HUDEP-2 (cell line): ENCODE results near the gene NFE2.

Experiments
- DNase-seq, 76 experiments: peaks; one replicate each; lab custom pipeline; 2025; ENCODE audit not compliant: unreplicated experiment in 76 of 76; lab: John Stamatoyannopoulos, UW

Gene NFE2

GRCh38 chr12:54306925-54307741 lies 6.3 kb upstream of the NFE2 start:
- peak in 75 of 76 experiments; percentile 77 to 99 (median 99) for DNase-seq

- DNase-seq: peak in 75 of 76 experiments; percentile 75 to 99 (median 98)
Measured at GRCh38 chr12:54304187-54304810, 3.5 kb upstream of the NFE2 start.

- DNase-seq: no peak
Measured at GRCh38 chr12:54303640-54304039, 2.8 kb upstream of the NFE2 start.

GRCh38 chr12:54301428-54302048 lies 723 bp upstream of the NFE2 start:
- peak in 16 of 76 experiments; percentile 13 to 65 (median 37) for DNase-seq

- peak in 6 of 76 experiments; percentile 18 to 61 (median 48) for DNase-seq
Measured at GRCh38 chr12:54300225-54300731, 537 bp downstream of the NFE2 start.

- DNase-seq: no peak
Measured at GRCh38 chr12:54299515-54300224, 1.1 kb downstream of the NFE2 start.

DNA sequence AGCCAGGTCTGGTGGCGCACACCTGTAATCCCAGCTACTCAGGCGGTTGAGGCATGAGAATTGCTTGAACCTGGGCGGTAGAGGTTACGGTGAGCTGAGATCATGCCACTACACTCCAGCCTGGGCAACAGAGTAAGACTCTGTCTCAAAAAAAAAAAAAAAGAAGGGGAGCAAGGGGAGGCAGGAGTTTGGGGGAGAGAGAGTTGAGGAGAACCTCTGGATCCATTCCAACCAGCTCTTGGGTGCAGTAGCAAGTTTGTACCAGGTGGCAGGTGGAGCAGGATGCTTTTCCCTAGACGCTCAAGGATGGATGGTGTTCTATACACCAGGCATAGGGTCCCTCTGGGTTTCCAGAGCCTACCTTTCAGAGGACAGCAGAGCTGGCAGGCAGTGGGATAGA lies 1.9 kb downstream of the NFE2 start:
- DNase-seq: peak in 25 of 76 experiments; percentile 11 to 53 (median 32)

DNA sequence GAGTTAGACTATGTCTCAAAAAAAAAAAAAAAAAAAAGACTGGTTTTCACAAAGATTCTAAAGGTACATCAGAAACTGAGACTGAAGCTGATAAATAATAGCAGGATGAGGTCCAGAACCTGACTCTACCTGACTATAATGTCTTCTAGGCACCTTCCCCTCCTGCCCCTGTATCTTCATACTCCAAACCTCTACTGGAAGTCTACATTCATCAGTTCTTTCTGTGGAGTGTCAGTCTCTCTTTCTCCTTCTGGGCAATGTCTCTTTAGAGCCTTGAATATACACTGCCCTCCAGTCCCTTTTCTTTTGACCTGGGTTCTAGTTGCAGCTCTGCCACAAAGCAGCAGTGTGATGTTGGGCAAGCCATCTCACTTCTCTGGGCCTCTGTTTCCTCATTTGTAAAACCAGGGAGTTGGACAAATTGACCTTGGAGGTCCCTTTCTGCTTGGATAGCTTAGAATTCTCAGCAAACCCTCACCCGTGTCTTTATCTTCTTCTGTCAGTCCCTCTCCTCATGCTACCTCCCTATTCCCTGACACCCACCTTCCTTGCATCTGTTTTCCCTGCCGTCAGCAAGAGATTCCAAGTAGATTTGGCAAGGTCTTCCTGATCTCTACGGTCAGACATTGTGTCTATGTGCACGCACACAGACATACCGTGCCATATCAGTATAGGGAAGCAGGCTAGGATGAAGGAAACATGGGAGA lies 4.3 kb downstream of the NFE2 start:
- peak in 14 of 76 experiments; percentile 26 to 60 (median 42) for DNase-seq

DNA sequence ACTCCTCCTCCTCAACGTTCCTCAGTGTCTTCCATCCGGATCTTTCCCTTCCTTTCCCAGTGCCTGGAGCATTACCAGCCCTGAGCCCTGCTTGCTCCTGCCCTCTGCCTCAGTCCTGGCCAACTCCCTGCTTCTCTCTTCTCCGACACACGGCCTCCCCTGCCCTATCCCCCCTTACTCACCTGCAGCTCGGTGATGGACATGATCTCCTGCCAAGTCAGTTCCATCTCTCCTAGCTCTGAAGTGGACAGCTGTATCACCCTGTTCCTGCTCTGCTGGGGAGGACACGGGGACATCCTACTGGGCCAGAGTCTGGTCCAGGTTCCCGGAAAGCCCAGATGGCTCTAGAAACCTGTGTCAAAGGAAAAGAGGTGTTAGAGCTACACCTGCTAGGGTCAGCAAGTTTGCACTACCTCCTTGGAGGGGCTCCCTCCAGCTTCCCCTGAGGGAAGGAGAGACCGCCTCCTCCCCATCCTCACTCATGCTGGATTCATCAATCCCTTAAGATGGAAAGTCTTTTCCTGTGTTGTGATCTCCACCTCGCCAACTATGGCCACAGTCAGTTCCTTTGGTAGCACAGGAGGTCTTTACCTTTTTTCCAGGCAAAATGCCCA lies 5.8 kb downstream of the NFE2 start:
- peak in 1 of 76 experiments; percentile 36 for DNase-seq

GRCh38 chr12:54294152-54294952 lies 6.5 kb downstream of the NFE2 start:
- peak in 63 of 76 experiments; percentile 23 to 81 (median 63) for DNase-seq

- no peak for DNase-seq
Measured at GRCh38 chr12:54292931-54293241, 7.9 kb downstream of the NFE2 start.

GRCh38 chr12:54292083-54292930 lies 8.5 kb downstream of the NFE2 start:
- no peak for DNase-seq

GRCh38 chr12:54287261-54288157 lies 13.3 kb downstream of the NFE2 start:
- peak in 17 of 76 experiments; percentile 19 to 62 (median 41) for DNase-seq

- DNase-seq: peak in 64 of 76 experiments; percentile 27 to 75 (median 50)
Measured at GRCh38 chr12:54286042-54287030, 14.5 kb downstream of the NFE2 start.

DNA sequence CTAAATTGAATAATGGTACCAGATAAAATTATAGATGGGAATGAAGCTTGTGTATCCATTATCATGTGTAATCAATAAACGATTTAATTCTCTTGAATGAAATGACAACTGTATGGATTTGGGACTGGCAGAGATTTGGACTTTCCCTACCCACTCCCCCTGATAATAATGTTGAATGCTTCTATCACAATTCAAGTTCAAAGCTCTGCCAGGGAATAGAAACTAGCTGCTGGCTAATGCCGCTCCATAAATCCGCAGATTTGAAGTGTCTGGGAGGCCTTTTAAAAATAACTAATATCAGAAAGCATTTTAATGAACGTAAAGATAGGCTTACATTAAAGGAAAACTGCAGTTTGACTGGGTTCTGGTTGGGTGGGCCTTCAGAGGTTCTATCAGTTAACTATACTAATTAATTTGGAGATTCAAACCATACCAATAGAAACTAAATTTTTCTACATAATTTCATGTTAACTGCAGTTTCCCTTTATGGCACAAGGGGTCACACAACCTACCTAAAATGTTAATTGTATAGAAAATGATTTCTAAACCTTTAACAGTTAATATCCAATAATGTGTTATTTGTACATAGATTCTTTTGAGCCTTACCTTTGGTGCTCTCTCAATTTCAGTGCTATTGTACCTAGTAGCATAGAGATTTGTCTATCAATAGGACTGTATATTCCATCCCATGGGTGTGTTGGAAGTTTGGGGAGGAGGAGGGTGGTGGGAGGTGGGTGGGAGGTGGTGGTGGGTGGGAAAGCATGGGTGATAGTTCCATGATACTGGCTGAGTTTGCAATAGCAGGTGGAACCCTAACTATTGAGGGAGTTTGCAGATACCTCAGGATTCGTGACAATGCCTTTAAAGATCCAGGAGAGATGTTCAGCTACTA lies 15.4 kb downstream of the NFE2 start:
- DNase-seq: peak in 1 of 76 experiments; percentile 37
